ENCODE measurements around the gene TMEM18. TPM values are rescaled to one million over a fixed set of nuclear protein-coding genes. Genes with fewer than 3 reads are reported as not detected.

TMEM18 gene
- 10 to 100 TPM; 25.6 to 26.3 TPM for total RNA-seq
- 23.6 TPM for polyA plus RNA-seq (2013, experiment 1 of 2)
- 21.6 TPM for polyA plus RNA-seq (2013, experiment 2 of 2)
- total RNA-seq, result 25.2 to 58.9 (median 36.9) reads per million in 172 experiments

GRCh38 chr2:677056-677958, at the start of gene TMEM18:
TMEM18 (minus strand) TSS chr2:677406; CDS start chr2:677345, 61 bp downstream.
- ChIA-PET POLR2A (interaction anchor here (0.6 to 1.4 kb wide), 6 partner anchors 10 to 1937 kb away, joined by 3 to 5 read pairs (median 4); no protein-coding TSS in a partner anchor), CTCF (no interaction called here)
- intact Hi-C loops (cut with DNase I, micrococcal nuclease), result loop anchor here (1.0 to 5.0 kb wide), 4 partner anchors 239 to 415 kb away; partner anchors contain the start of genes ACP1 (in 2 of the 2) and SH3YL1 (in 2 of the 2)
- TF ChIP-seq CTCF (IDR thresholded peaks at IDR 0.05), result peak; percentile 40
- Histone ChIP-seq H3K27me3 (ENCODE audit: control insufficient read depth in 1 of 2, insufficient read depth in 2 of 2, low read length in 2 of 2) (no peaks in the 10 kb centered on the region), H3K9me3 (ENCODE audit: control insufficient read depth in 1 of 2, insufficient read depth in 1 of 2, low read length in 2 of 2) (no peaks in the 10 kb centered on the region), H3K27ac (ENCODE audit: low read depth in 1 of 2, low read length in 2 of 2) (peak within 1 kb of the TSS; percentile 98 to 99), H3K4me1 (ENCODE audit: insufficient read depth, low read length) (peaks cover 26% of the 10 kb centered on the region), H3K36me3 (ENCODE audit: insufficient read depth, low read length) (peaks cover 8% of the 10 kb centered on the region), H3K4me3 (ENCODE audit: low read length) (peak within 1 kb of the TSS; percentile 98)
- H3K4me1 Mint-ChIP-seq (ENCODE audit: low read depth), result peaks cover 45% of the 10 kb centered on the region
- DNase-seq (peak; percentile 81 to 99 (median 97)), ATAC-seq (ENCODE audit: poor library complexity) (peak; percentile 75)
- no peaks in the 10 kb centered on the region for H3K9me3 Mint-ChIP-seq
- H3K4me3 Mint-ChIP-seq, result peak within 1 kb of the TSS; percentile 98
- H3K27ac Mint-ChIP-seq, result peak within 1 kb of the TSS; percentile 99
- H3K36me3 Mint-ChIP-seq (ENCODE audit: low read depth), result peaks cover 50% of the 10 kb centered on the region
- no peaks in the 10 kb centered on the region for H3K27me3 Mint-ChIP-seq

GRCh38 chr2:726169-726568, 49.0 kb upstream of the TMEM18 start:
- no peaks in the 10 kb centered on the region for H3K4me1 ChIP-seq (ENCODE audit: insufficient read depth, low read length)
- Mint-ChIP-seq H3K27me3 (peaks cover 40% of the 10 kb centered on the region), H3K4me3 (no peak overlapping the region)

DNA sequence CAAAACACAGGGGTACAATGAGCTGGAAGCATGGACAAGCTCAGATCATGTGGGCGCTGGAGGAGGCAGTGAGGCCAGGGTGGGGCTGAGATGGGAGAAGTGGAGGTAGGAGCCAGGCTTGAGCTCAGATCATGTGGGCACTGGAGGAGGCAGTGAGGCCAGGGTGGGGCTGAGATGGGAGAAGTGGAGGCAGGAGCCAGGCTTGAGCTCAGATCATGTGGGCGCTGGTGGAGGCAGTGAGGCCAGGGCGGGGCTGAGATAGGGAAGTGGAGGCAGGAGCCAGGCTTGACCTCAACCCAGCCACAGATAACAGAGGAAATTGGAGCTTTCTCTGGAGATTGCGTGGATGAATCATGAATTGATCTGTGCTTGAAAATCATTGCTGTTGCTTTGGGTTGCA, 48.3 kb upstream of the TMEM18 start:
- Histone ChIP-seq H3K27me3 (ENCODE audit: control insufficient read depth in 1 of 2, insufficient read depth in 2 of 2, low read length in 2 of 2) (peaks cover 0 to 3% of the 10 kb centered on the region in 2 experiments), H3K36me3 (ENCODE audit: insufficient read depth, low read length) (no peaks in the 10 kb centered on the region), H3K9me3 (ENCODE audit: control insufficient read depth in 1 of 2, insufficient read depth in 1 of 2, low read length in 2 of 2) (no peaks in the 10 kb centered on the region), H3K4me3 (ENCODE audit: low read length) (no peak overlapping the region), H3K27ac (ENCODE audit: low read depth in 1 of 2, low read length in 2 of 2) (no peak overlapping the region), H3K4me1 (ENCODE audit: insufficient read depth, low read length) (no peaks in the 10 kb centered on the region)
- ChIA-PET CTCF (no interaction called here), POLR2A (no interaction called here)
- TF ChIP-seq CTCF (IDR thresholded peaks at IDR 0.05), result no peak
- H3K4me1 Mint-ChIP-seq (ENCODE audit: low read depth), result no peaks in the 10 kb centered on the region
- no peaks in the 10 kb centered on the region for H3K36me3 Mint-ChIP-seq (ENCODE audit: low read depth)
- no peak for DNase-seq
- H3K4me3 Mint-ChIP-seq, result no peak overlapping the region
- no peaks in the 10 kb centered on the region for H3K9me3 Mint-ChIP-seq
- intact Hi-C loops (cut with DNase I, micrococcal nuclease), result no loop called here
- no peak for ATAC-seq (ENCODE audit: poor library complexity)
- H3K27me3 Mint-ChIP-seq, result peaks cover 46% of the 10 kb centered on the region
- no peak overlapping the region for H3K27ac Mint-ChIP-seq

More at GRCh38 chr2:726169-726568, 49.0 kb upstream of the TMEM18 start:
- no peaks in the 10 kb centered on the region for H3K4me1 Mint-ChIP-seq (ENCODE audit: low read depth)
- no peak for TF ChIP-seq CTCF (IDR thresholded peaks at IDR 0.05)
- peaks cover 0 to 6% of the 10 kb centered on the region in 2 experiments for H3K27me3 ChIP-seq (ENCODE audit: control insufficient read depth in 1 of 2, insufficient read depth in 2 of 2, low read length in 2 of 2)
- H3K9me3 ChIP-seq (ENCODE audit: control insufficient read depth in 1 of 2, insufficient read depth in 1 of 2, low read length in 2 of 2), result no peaks in the 10 kb centered on the region
- H3K36me3 ChIP-seq (ENCODE audit: insufficient read depth, low read length), result no peaks in the 10 kb centered on the region
- intact Hi-C loops (cut with DNase I, micrococcal nuclease), result no loop called here
- no peaks in the 10 kb centered on the region for H3K9me3 Mint-ChIP-seq
- POLR2A ChIA-PET, result no interaction called here
- H3K27ac Mint-ChIP-seq, result no peak overlapping the region
- CTCF ChIA-PET, result no interaction called here
- H3K36me3 Mint-ChIP-seq (ENCODE audit: low read depth), result no peaks in the 10 kb centered on the region
- no peak overlapping the region for H3K4me3 ChIP-seq (ENCODE audit: low read length)
- no peak for ATAC-seq (ENCODE audit: poor library complexity)
- H3K27ac ChIP-seq (ENCODE audit: low read depth in 1 of 2, low read length in 2 of 2), result no peak overlapping the region
- no peak for DNase-seq
